Activated naive CD4-positive, alpha-beta T cell (primary cell): ENCODE data around the gene BNC2.
"Not testable (repeated sequence)": the region's sequence is repeated elsewhere in the genome, so short reads cannot be mapped to it uniquely, and the experiment has no call there.

Source experiments
- DNase-seq, 4 experiments: peaks; one replicate each; lab custom pipeline; 2025; lab: John Stamatoyannopoulos, UW

Gene BNC2

GRCh38 chr9:16870596-16871335 lies at the start of gene BNC2:
Gene BNC2, minus strand, starts transcription at chr9:16870670. Its CDS starts 22 bp downstream, at chr9:16870648.
- no peak for DNase-seq

DNA sequence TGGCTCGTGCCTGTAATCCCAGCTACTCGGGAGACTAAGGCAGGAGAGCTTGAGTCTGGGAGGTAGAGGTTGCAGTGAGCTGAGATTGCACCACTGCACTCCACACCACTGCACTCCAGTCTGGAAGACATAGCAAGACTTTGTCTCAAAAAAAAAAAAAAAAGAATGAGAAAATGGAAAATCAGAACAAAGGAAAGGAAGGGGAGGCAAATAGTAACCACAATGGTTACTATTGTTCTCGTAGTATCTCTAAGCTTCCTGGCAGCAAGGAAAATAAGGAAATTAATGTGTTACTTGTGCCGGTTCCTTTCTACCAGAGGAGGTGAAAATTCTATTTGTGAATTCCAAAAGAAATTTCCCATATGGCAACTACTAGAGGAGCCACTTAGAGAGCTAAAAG lies 48.5 kb upstream of the BNC2 start:
- no peak for DNase-seq

GRCh38 chr9:16915126-16915831 lies 44.8 kb upstream of the BNC2 start:
- DNase-seq: no peak

GRCh38 chr9:16912197-16912596 lies 41.7 kb upstream of the BNC2 start:
- no peak for DNase-seq

GRCh38 chr9:16908206-16908605 lies 37.7 kb upstream of the BNC2 start:
- DNase-seq: not testable (repeated sequence)

DNA sequence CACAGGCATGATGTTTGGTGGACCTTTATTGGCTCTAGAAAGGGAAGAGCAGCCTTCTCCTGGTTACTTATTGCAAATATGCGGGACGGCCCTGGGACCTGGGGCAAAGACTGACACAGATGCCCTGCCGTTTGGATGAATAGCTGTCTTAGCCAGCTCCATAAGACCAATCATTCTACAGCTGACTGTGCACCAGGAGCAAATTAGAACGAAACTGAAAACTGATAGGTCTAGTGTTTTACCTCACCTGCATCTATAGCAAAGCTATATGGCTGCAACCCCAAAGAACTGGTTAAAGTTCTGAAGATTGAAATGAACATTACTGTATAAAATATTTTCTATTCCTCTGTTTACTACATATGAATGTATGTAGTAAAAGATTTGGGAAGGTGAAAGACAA lies 34.2 kb upstream of the BNC2 start:
- DNase-seq: no peak

GRCh38 chr9:16901590-16901989 lies 31.1 kb upstream of the BNC2 start:
- DNase-seq: no peak

GRCh38 chr9:16899606-16900005 lies 29.1 kb upstream of the BNC2 start:
- no peak for DNase-seq

- no peak for DNase-seq
These were observed 28.0 kb upstream of the BNC2 start for GRCh38 chr9:16898464-16898863.

- no peak for DNase-seq
These were observed 18.1 kb upstream of the BNC2 start for GRCh38 chr9:16888594-16888993.

DNA sequence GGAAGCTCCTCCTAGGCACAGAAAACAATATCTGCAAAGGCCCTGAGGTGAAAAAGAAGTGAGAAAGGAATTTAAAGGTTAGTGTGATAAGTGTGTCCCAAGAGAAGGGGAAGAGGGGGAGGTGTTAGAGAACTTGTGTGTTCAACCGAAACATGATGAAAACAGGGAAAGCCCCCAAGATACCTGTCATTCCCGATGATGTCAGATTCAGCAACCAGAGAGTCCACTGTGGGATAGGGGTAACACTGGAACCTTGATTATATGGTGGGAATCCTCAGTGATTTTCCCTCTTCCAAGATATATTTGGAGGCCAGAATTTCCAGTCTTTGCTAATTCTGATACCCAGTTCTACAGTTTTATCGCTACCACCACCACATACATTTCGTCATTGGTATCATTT lies 15.5 kb upstream of the BNC2 start:
- no peak for DNase-seq

DNA sequence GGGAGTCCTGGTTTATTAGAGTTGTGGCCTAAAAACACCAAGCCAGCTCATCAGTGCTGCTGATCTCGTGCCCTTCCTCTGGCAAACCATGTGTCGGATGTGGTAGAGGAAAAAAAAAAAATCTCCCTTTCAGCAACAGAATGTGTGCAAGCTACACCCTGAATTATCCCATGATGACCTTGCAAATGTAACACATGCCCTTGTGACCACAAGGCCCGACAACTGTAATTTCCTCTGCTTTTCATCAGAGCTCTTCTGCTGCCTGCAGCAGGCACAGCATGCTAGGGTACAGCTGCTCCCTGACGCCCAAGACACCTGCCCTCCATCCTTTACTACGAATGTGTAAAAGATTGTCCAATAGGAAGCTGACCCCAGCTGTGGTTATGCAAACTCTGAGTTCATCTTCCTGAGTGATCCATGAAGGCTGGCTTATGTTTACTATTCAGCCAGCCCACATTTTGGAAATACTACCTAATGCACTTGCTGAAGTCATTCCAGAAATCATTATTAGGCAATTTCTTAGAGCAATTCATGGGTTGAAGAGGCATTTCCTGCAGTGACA lies 14.6 kb upstream of the BNC2 start:
- DNase-seq: no peak

GRCh38 chr9:16884373-16884772 lies 13.9 kb upstream of the BNC2 start:
- no peak for DNase-seq

GRCh38 chr9:16883586-16883985 lies 13.1 kb upstream of the BNC2 start:
- no peak for DNase-seq

DNA sequence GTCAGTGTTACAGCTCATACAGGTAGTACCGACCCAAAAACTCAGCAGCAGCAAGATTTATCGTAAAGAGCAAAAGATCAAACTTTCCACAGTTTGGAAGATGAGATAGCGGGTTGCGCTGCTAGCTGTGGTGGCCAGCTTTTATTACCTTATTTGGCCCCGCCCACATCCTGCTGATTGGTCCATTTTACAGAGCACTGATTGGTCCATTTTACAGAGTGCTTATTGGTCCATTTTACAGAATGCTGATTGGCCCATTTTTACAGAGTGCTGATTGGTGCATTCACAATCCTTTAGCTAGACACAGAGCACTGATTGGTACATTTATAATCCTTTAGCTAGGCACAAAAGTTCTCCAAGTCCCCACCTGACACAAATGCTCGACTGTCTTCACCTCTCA lies 12.0 kb upstream of the BNC2 start:
- DNase-seq: not testable (repeated sequence)

GRCh38 chr9:16879416-16879815 lies 8.9 kb upstream of the BNC2 start:
- DNase-seq: no peak

DNA sequence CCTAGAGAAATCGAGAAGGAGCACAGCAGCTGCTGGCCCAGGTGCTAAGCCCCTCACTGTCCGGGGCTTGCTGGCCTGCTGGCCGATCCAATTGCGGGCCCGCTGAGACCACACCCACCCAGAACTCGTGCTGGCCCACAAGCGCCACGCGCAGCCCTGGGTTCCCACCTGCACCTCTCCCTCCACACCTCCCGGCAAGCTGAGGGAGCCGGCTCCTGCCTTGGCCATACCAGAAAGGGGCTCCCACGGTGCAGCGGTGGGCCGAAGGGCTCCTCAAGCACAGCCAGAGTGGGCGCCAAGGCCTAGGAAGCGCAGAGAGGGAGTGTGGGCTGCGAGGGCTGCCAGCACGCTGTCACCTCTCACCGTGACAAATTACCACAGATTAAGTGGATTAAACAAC lies 6.8 kb upstream of the BNC2 start:
- DNase-seq: no peak

- DNase-seq: no peak
These were observed 2.8 kb upstream of the BNC2 start for GRCh38 chr9:16873126-16873802.

GRCh38 chr9:16871336-16872151 lies 1.1 kb upstream of the BNC2 start:
- DNase-seq: no peak

DNA sequence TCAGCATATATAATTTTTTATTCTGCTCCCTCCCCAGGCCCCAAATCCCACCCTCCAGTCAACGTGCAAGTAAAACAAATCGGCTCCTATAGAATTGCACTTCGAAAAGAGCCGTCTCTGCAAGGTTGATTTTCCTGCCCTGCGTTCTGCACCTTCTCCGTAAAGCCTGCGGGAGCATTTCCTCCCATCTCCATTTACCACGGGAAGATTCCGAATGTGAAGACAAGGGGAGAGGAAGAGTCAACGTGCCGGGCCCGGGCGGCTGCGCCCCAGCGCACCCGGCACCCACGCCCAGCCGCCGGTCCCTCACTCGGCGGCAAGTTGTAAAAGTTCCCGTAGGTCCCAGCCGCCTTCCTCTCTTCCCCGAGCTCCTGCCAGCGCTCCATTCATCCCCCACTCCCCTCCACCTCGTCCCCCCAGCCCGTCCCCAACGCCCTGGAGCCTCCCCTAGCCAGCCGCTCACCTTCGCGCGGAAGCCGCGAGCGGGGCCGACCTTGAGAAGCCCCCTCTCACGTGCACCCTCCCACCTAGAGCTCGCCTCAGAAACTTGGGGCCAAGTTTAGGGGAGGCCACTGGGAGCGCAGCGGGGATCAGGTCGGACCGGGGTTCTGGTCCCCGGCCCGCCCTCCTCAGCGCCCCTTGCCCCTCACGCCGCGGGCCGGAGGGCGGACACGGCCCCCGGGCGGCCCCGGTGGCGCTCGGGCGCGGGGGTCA lies 431 bp downstream of the BNC2 start:
- no peak for DNase-seq
